ENCODE results near the gene SERINC5.
A peak's percentile ranks its signal among the peaks of the same experiment; 100 is the strongest.

The SERINC5 gene

DNA sequence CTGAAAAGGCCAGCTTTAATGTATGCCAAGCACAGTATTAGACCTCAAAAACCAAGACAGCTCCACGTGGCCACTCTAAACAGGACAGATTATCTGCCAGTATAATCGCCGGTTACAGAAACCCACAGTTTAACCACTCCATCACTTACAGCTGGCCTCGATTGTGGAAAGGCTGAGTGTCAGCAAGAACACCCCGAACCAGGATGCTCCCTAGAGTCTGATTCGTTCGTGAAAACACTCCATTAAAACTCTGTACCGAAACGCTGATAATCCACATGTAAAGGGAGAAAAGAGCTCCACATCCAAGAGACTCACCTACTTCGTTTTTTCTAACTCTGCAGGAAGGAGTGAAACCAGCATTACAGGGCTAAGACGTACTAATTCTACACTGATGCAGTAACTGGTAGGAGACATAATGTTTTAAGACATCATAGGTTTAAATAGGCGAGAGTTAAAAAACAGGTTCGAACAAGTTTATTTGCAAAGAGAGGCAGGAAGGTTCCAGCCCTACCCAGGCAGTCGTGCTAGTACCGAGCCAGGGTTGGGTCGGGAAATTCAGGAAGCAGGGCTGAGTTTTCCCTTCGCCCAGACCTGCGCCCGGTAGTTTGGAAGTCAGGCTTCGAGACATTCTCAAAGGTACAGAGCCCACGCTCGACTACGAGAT, 949 bp downstream of the SERINC5 start:
- DNase-seq = peak; percentile 65

DNA sequence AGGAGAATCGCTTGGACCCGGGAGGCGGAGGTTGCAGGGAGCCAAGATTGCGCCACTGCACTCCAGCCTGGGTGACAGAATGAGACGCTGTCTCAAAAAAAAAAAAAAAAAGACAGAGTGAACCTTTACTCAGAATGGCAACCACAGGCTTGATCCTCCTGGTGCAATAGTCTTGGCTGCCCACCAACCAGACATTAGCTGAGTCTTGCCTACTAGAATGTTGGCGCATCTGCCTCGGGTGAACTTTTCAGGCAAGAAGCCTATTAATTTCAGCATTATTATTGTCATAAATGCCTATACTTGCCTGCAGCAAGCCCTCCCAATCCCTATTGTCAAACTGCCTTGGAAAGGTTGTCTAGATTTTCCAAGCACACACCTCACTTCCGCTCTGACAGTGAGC, 4.2 kb downstream of the SERINC5 start:
- DNase-seq = no peak

DNA sequence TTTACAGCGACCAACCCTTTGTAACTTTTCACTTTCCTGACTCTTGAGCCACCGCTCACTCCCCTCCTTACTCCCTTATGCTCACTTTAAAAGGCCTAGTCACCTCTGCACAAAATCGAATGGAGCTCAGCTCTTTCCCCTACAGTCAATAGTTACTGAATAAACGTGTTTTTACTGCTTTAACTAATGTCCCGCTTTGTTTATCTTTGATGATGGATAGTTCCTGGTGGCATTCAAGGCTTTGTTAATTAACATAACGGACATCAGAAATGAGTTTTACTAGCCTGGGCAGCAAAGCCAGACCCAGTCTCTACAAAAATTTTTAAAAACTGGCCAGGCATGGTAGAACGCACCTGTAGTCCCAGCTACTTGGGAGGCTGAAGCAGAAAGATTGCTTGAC, 5.0 kb downstream of the SERINC5 start:
- DNase-seq = no peak

DNA sequence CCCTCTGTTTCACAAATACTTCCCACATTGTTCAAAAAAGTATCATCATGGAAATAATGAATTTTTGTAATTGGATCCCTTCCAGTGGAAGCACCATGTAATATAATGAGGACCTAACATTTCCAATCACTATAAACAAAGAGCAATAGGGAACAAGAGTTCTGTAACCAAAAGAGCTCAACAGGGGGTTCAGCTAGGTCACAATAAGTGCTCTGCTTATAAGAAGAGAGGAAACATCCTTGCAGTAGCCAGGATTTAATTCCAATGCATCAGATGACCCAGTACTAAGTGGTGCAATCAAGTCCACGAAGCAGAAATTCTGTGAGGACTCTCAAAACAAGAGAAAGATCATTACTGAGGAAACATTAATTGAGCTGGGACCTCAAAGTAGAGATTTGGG, 5.9 kb downstream of the SERINC5 start:
- no peak for DNase-seq

DNA sequence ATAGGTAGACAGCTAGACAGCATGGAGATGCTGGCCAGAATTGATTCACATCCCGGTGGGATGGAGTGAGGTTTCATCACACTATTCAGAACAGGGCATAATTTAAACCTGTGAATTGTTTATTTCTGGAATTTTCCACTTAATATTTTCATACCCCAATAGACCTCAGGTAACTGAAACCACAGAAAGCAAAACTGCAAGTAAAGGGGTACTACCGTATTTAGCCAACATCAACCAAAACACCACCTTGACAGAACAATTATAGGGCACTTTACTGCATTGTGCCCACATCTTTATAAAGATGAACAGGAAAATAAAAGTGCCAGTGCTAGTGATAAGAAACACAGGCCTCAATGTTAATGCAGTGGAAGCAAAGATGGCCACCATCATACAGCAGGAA, 7.5 kb downstream of the SERINC5 start:
- DNase-seq = no peak

DNA sequence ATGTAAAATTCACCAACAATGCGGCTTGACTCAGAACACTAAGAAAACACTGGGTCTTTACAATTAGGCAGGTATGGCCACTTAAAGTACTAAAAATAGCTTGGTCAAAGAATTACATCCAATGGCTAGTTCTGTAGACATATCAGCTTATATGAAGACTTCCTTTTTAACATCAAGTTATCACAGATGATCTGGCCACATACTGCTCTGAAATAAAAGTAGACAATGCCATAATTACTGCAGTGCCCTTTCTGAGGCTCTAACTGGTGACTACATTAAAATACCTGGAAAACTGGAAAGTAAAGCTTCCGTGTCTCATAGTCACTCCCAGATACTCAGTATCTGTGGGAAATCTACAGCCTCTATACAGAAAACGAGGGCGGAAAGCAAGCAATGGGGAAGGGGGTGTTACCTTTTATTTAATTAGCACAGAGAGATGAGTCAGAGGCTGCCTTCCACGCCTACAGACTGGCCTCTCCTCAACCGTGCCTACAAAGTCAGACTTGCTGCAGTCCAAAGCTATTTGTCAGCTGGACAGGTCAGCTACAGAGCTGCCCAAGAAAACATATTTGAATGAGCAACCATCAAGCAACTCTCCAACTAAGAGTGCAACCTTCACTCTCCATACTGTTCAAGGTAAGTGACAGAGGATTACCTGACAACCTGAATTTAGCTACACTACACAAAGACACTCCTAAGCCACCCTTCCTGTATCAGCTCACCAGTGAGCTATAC, 8.7 kb downstream of the SERINC5 start:
- peak; percentile 69 for DNase-seq

DNA sequence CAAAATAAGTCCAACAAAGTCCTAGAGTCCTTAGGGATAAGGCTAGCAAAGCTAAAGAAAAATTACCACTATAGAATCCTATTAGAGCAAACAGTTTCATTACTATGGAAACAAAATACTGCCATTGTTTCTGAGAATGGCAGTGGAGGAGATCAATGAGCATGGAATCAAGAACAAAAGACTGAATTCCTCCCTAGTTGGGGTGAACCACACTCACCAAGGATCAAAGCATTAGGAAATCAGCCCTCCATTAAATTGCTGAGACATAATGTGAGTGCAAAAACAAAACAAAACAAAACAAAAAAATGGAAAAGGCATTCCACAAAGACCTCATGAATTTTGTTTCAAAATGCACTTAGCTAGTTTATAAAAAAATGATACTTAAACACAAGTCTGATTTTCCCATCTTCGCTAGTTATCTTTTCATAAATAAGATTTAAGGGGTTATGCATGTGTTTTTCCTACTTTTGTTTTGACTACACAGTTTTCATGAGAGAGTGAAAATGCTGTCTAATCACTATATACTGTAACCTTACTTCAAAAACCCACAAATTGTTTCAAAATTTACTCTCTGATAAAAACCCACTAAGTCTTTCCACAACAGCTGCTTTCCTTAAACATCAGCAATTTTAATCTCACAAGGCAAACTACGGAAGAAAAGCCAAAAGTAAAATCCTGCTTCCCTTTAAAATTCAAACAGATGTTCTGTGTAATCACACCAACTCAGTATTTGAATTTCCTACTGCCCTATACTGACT, 9.7 kb downstream of the SERINC5 start:
- no peak for DNase-seq

DNA sequence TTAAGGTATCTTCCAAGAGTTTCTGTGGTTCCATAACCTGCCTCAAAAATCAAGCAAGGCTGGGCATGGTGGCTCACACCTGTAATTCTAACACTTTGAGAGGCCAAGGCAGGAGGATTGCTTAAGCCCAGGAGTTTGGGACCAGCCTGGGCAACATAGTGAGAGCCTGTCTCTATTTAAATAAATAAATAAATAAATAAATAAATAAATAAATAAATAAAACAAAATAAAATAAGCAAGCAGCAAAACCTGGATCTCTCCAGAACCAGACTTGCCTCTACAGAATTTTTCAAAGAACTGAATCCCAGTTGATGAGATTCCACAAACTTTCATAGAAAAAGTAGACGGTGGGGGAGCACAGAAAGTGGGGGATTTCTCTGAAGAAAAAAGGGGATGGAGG, 12.3 kb downstream of the SERINC5 start:
- DNase-seq = no peak

DNA sequence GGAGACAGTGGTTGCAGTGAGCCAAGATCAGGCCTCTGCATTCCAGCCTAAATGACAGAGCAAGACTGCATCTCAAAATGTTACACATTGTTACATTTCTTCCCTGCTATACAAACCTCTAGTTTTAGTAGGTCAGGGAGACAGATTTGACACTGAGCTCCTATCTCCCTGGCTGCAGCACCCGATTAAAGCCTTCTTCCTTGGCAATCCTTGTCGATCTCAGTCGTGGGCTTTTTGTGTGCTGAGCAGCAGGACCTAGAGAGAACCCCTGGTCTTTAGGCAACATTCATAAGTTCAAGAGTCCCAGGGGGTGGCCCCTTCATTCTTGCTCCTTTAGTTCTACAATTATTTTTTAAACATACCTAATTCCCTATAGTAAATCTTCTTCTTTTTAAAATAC, 13.0 kb downstream of the SERINC5 start:
- DNase-seq = no peak

DNA sequence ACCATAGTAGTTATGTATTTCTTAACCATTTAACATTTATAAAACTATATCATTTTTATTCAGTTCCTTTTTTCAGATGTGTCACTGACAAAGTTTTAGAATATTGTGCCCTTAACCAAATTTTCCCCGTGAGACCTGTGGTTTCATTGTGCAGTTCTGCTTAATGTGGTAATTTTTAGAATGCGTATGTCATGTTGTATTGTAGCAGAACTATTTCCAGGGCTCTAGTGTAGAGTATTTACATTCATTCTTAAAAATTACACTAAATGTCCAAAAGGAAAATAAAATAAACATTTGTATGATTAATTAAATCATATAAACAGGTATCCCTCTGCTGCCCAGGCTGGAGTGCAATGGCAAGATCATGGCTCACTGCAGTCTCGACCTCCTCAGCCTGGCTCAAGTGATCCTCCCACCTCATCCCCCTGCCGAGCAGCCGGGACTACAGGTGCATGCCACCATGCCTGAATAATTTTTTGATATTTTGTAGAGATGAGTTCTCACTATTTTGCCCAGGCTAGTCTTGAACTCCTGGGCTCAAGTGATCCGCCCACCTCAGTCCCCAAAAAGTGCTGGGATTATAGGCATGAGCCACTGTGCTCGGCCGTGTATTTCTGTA, 15.4 kb downstream of the SERINC5 start:
- no peak for DNase-seq

DNA sequence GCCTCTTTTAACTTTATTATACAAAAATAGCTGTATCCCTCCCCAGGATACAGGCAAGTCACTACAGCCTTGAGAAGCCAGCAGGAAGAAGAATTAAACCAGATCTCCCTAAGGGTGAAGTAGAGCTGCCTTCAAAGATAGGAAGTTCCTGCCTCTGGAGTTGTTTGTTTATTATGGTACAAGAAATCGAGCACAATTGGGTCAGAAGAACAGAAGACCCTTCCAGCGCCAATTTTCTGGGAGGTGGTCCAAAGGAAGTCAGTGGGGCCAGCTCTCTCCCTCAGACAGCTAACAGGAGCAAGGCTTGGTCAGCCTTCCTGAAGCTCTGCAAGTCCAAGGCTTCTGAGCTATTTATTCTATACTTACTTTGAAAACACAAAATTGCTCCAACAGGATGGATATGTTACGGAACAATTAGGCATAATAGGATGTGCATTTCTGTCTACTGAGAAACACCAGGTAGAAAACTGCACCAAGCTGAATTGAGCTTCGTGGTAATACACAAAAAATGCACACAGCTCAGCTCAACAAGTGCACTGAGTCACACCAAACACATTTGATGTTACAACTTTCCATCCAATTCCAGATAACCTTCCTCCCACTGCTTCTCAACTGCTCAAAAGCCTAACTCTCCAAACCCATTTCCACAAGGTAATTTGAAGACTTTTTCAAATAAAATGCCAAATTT, 16.0 kb downstream of the SERINC5 start:
- no peak for DNase-seq

DNA sequence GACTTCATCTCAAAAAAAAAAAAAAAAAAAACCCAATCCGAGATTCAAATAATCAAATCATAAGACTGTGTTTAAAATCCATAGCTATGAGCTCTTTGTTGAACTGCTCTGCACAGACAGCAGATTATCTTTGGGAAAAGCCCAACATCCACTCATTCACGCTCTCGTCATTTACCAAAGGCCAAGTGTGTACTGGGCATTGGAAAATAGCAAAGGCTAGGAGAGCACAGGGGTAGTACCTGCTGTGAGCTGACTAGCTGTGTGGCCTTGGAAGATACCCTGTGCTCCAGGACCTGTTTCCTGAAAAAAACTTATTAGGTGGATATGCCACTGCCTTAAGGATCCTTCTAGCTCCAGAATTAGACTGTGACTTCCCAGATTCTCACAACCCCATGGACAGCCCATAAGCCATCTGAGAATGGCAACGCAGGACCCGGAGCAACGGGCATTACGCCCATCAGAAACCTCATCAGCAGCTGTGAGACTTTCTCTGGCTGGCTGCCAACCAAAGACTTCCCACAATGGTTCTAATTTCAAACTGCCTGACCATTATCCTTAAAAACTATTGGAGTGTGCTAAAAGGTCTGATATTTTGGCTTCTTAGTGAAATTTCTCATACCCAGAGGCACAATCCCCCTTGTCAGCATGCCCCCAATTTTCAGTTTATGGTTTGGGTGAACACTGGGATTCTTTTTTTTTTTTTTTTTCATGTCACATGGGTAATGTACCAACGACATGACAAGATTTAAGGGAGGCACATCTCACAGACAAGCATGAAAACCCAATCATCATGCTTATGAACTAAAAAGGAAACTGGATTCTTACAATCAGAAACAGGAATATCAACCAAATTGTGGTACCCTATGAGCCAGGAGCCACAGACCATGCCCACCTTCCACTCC, 16.8 kb downstream of the SERINC5 start:
- DNase-seq = no peak

DNA sequence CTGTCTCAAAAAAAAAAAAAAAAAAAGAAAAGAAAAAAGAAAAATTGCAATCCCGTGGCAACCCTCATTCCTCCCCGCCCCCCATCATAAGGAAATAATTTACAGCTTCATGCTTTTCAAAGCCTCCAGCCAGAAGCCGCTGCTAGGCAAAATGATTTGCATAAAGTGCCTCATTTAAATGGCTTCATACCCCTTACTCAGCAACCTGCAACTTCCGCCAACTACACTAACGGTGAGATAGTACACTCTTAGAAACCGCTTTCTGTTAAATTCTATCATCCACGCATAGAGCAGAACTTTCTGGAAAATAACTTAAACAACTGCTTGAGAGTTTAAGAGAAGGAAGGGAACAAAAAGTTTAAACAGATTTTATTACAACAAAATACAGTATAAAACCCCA, 17.8 kb downstream of the SERINC5 start:
- DNase-seq = no peak

DNA sequence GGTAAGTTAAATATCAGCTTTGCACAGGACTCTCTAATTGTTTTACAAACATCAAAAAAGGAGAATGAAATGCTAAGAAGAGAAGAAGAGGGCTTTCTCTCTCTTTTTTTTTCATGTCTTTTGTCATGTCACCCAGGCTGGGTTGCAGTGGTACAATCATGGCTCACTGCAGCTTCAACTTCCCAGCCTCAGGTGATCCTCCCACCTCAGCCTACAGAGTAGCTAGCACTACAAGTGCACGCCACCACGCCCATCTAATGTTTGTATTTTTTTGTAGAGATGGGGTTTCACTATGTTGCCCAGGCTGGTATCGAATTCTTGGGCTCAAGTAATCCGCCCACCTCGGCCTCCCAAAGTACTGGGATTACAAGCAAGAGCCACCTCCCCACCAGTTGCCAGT, 18.6 kb downstream of the SERINC5 start:
- no peak for DNase-seq

DNA sequence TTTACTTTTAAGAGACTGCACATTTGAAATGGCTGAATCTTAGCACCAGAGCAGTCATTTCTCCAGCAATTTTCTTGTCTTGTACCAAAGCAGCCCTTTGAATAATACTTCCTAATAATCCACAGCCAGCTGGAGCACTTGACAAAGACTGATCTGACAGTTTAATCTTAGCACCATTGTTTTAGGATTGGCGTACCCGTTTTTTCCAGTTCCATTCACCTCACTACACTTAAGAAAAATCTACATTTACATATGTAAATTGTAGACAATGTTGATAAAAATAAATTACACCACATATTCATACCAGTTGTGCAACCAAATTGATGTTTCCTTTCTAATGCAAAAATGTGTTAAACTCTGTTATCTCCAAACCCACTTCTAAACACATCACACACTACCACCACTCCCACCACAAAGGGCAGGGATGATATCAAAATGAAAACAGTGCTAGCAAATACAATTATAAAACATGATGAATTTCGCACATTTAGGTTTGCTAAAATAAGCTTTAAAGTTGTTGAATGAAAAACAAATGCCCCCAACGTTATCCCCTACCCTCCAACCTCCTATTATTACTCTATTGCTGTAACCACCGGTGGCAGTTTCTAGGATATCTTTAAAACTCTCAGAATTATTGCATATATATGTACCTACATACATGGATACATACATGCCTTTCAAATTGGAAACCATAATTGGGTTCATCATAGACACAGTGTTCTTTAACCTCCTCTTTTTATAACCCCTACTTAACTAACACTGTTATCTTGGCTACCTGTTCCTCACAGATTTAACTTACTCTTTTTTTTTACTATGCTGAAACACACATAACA, 21.5 kb downstream of the SERINC5 start:
- DNase-seq = no peak

DNA sequence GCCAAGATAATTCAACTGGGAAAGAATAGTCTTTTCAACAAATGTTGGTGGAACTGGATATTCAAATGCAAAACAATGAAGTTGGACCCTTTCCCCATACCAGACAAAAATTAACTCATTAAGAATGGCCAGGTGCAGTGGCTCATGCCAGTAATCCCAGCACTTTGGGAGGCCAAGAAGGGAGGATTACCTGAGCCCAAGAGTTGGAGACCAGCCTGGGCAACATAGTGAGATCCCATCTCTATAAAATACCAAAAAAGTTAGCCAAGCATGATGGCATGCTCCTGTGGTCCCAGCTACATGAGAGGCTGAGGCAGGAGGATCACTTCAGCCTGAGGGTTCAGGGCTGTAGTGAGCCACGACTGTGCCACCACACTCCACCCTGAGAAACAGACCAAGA, 24.2 kb downstream of the SERINC5 start:
- no peak for DNase-seq

DNA sequence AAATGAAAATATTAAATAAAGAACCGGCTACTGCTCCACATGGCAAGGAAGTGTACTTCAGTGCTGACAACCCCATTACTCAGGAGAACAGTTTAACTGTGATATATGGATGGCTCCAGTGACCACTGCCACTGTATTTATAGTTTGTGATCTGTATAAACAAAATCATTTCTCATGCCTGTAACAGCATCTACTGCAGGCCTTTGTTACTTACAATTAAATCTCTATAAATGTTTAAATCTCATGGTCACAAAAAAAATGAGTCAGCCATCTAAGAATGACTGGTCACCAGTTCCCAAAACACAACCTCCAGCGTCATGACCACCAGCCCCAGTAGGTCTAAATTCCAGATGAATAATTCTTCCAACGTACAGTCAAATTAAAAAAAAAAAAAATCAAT, 24.6 kb downstream of the SERINC5 start:
- no peak for DNase-seq

DNA sequence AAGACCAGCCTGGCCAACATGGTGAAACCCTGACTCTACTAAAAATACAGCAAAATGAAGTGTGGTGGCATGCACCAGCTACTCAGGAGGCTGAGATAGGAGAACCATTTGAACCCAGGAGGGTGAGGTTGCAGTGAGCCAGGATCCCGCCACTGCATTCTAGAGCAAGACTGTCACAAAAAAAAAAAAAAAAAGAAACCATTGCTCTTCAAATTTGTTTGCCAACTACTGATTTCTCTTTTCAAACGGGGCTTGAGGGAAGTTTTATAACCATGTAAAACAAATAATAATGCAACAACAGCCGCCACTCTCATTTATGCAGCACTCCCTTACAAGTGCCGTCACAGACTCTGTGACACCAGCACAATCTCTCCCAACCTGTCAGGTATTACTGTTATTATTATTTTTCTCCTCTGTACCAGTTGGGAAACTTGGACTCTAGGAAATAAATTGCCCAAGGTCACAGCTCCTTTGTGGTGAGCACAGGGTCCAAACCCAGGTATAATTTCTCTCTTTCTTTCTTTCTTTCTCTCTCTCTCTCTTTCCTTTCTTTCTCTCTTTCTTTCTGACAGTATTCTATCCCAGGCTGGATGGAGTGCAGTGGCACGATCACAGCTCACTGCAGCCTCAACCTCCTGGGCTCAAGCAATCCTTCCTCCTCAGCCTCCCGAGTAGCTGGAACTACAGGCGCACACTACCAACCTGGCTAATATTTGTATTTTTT, 25.4 kb downstream of the SERINC5 start:
- DNase-seq = no peak

DNA sequence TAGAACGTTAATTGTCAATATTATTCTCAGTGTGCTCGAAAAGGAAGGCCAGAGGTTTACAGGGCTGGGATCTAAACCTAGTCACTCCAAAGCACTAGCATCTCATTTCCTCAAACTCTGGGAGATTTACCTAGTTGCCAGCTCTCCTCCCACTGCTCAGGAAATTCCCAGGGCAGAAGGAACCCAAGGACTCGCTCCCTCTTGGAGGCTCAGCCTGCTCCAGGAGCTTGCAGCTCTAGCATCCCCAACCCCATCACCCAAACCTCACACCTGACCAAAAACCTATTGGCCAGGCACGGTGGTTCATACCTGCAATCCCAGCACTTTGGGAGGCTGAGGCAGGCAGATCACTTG, 26.0 kb downstream of the SERINC5 start:
- no peak for DNase-seq

DNA sequence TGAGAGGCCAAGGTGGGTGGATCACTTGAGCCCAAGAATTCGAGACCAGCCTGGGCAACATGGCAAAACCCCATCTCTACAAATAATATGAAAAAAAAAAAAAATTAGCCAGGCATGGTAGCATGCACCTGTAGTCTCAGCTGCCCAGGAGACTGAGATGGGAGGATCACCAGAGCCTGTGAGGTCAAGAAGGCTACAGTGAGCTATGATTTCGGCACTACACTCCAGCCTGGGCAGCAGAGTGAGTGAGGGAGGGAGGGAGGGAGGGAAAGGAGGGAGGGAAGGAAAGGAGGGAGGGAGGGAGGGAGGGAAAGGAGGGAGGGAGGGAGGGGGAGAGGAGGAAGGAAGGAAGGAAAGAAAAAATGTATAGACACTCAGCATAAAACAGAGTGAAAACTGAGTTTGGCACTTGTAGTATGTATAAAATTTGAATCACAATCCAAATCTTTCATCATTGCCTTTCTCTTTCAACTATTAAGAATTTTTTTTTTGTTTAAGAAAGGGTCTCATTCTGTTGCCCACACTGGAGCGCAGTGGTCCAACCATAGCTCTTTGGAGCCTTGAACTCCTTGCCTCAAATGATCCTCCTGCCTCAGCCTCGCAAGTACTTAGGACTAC, 27.8 kb downstream of the SERINC5 start:
- no peak for DNase-seq
